ENCODE results near the gene BHLHA15.

Gene BHLHA15

GRCh38 chr7:98238976-98239375, 27.7 kb downstream of the BHLHA15 start:
- Histone ChIP-seq H3K36me3 (ENCODE audit: low read length) (no peaks in the 10 kb centered on the region), H4K20me1 (ENCODE audit: low read depth, low read length) (no peaks in the 10 kb centered on the region), H3K4me2 (ENCODE audit: low read depth, low read length, poor library complexity, severe bottlenecking) (no peak overlapping the region), H3K9me2 (replicated peaks; ENCODE audit: insufficient read depth, low read length) (no peaks in the 10 kb centered on the region), H3K27me3 (ENCODE audit: low read length) (no peaks in the 10 kb centered on the region), H3K9ac (ENCODE audit: low read length) (no peak overlapping the region), H3K4me3 (ENCODE audit: insufficient read depth, low read length, poor library complexity, severe bottlenecking) (no peak overlapping the region), H3K79me2 (ENCODE audit: insufficient read depth, low read length) (no peaks in the 10 kb centered on the region), H3F3A (ENCODE audit: insufficient read depth) (no peaks in the 10 kb centered on the region), H2AFZ (ENCODE audit: low read depth, low read length, severe bottlenecking) (no peak overlapping the region), H3K27ac (ENCODE audit: low read depth, low read length) (no peak overlapping the region), H3K9me3 (ENCODE audit: insufficient read depth, low read length) (no peaks in the 10 kb centered on the region)
- TF ChIP-seq EZH2phosphoT487 (conservative IDR thresholded peaks at IDR 0.05; ENCODE audit: low read length): no peak
- TF ChIP-seq CTCF (IDR thresholded peaks at IDR 0.05; ENCODE audit: insufficient read depth, low read length, poor library complexity, severe bottlenecking): no peak

GRCh38 chr7:98240961-98241673, 29.9 kb downstream of the BHLHA15 start:
- H3K36me3 ChIP-seq (ENCODE audit: low read length): no peaks in the 10 kb centered on the region
- no peak overlapping the region for H2AFZ ChIP-seq (ENCODE audit: low read depth, low read length, severe bottlenecking)
- no peak overlapping the region for H3K4me2 ChIP-seq (ENCODE audit: low read depth, low read length, poor library complexity, severe bottlenecking)
- H4K20me1 ChIP-seq (ENCODE audit: low read depth, low read length): no peaks in the 10 kb centered on the region
- H3K27me3 ChIP-seq (ENCODE audit: low read length): no peaks in the 10 kb centered on the region
- no peaks in the 10 kb centered on the region for H3F3A ChIP-seq (ENCODE audit: insufficient read depth)
- no peaks in the 10 kb centered on the region for H3K9me2 ChIP-seq (replicated peaks; ENCODE audit: insufficient read depth, low read length)
- no peaks in the 10 kb centered on the region for H3K79me2 ChIP-seq (ENCODE audit: insufficient read depth, low read length)
- H3K9me3 ChIP-seq (ENCODE audit: insufficient read depth, low read length): no peaks in the 10 kb centered on the region
- no peak overlapping the region for H3K27ac ChIP-seq (ENCODE audit: low read depth, low read length)
- TF ChIP-seq CTCF (IDR thresholded peaks at IDR 0.05; ENCODE audit: insufficient read depth, low read length, poor library complexity, severe bottlenecking) (peak; percentile 74), EZH2phosphoT487 (conservative IDR thresholded peaks at IDR 0.05; ENCODE audit: low read length) (no peak)
- H3K4me3 ChIP-seq (ENCODE audit: insufficient read depth, low read length, poor library complexity, severe bottlenecking): no peak overlapping the region
- H3K9ac ChIP-seq (ENCODE audit: low read length): no peak overlapping the region

GRCh38 chr7:98241674-98242241, 30.5 kb downstream of the BHLHA15 start:
- no peak overlapping the region for H3K4me3 ChIP-seq (ENCODE audit: insufficient read depth, low read length, poor library complexity, severe bottlenecking)
- no peak overlapping the region for H3K27ac ChIP-seq (ENCODE audit: low read depth, low read length)
- H3K9ac ChIP-seq (ENCODE audit: low read length): no peak overlapping the region
- no peaks in the 10 kb centered on the region for H3K27me3 ChIP-seq (ENCODE audit: low read length)
- no peak overlapping the region for H2AFZ ChIP-seq (ENCODE audit: low read depth, low read length, severe bottlenecking)
- no peaks in the 10 kb centered on the region for H4K20me1 ChIP-seq (ENCODE audit: low read depth, low read length)
- H3K9me3 ChIP-seq (ENCODE audit: insufficient read depth, low read length): no peaks in the 10 kb centered on the region
- H3K4me2 ChIP-seq (ENCODE audit: low read depth, low read length, poor library complexity, severe bottlenecking): no peak overlapping the region
- no peaks in the 10 kb centered on the region for H3K79me2 ChIP-seq (ENCODE audit: insufficient read depth, low read length)
- TF ChIP-seq CTCF (IDR thresholded peaks at IDR 0.05; ENCODE audit: insufficient read depth, low read length, poor library complexity, severe bottlenecking): no peak
- TF ChIP-seq EZH2phosphoT487 (conservative IDR thresholded peaks at IDR 0.05; ENCODE audit: low read length): no peak
- no peaks in the 10 kb centered on the region for H3K36me3 ChIP-seq (ENCODE audit: low read length)
- H3K9me2 ChIP-seq (replicated peaks; ENCODE audit: insufficient read depth, low read length): no peaks in the 10 kb centered on the region
- H3F3A ChIP-seq (ENCODE audit: insufficient read depth): no peaks in the 10 kb centered on the region
